ENCODE data around the gene NEO1.

NEO1 gene

GRCh38 chr15:73319460-73320245 lies 267.4 kb downstream of the NEO1 start:
- no peak overlapping the region for H3K4me3 ChIP-seq (ENCODE audit: low read depth, low read length, poor library complexity, severe bottlenecking)
- H3K27me3 ChIP-seq (ENCODE audit: insufficient read depth, low read length), result no peaks in the 10 kb centered on the region
- H3K36me3 ChIP-seq (ENCODE audit: insufficient read depth, low read length), result no peaks in the 10 kb centered on the region
- H3K27ac ChIP-seq (ENCODE audit: low read depth, low read length, poor library complexity, severe bottlenecking), result no peak overlapping the region
- H3K9ac ChIP-seq (ENCODE audit: low read length), result no peak overlapping the region
- no peaks in the 10 kb centered on the region for H4K20me1 ChIP-seq (ENCODE audit: insufficient read depth, low read length)
- no peaks in the 10 kb centered on the region for H3K9me3 ChIP-seq (ENCODE audit: low read length)
- H3K4me2 ChIP-seq (ENCODE audit: low read length), result no peak overlapping the region
- H3K4me1 ChIP-seq (ENCODE audit: insufficient read depth, low read length, severe bottlenecking), result no peaks in the 10 kb centered on the region
- H3K9me2 ChIP-seq (ENCODE audit: low read depth, low read length), result no peaks in the 10 kb centered on the region
- H2AFZ ChIP-seq (ENCODE audit: low read length), result no peak overlapping the region
- no peaks in the 10 kb centered on the region for H3K79me2 ChIP-seq (ENCODE audit: insufficient read depth, low read length)
- no peaks in the 10 kb centered on the region for H3F3A ChIP-seq (ENCODE audit: insufficient read depth, low read length)
- TF ChIP-seq EZH2 (IDR thresholded peaks at IDR 0.05; ENCODE audit: borderline replicate concordance, low read length), result no peak
- TF ChIP-seq CTCF (IDR thresholded peaks at IDR 0.05; ENCODE audit: low read length), result no peak

GRCh38 chr15:73320619-73321180 lies 268.4 kb downstream of the NEO1 start:
- H3K9ac ChIP-seq (ENCODE audit: low read length), result no peak overlapping the region
- no peak overlapping the region for H2AFZ ChIP-seq (ENCODE audit: low read length)
- no peaks in the 10 kb centered on the region for H3K9me3 ChIP-seq (ENCODE audit: low read length)
- no peak overlapping the region for H3K4me2 ChIP-seq (ENCODE audit: low read length)
- no peak for TF ChIP-seq EZH2 (IDR thresholded peaks at IDR 0.05; ENCODE audit: borderline replicate concordance, low read length)
- TF ChIP-seq CTCF (IDR thresholded peaks at IDR 0.05; ENCODE audit: low read length), result no peak
- H3K79me2 ChIP-seq (ENCODE audit: insufficient read depth, low read length), result no peaks in the 10 kb centered on the region
- no peaks in the 10 kb centered on the region for H3K9me2 ChIP-seq (ENCODE audit: low read depth, low read length)
- no peaks in the 10 kb centered on the region for H3F3A ChIP-seq (ENCODE audit: insufficient read depth, low read length)
- H3K4me3 ChIP-seq (ENCODE audit: low read depth, low read length, poor library complexity, severe bottlenecking), result no peak overlapping the region
- no peaks in the 10 kb centered on the region for H3K36me3 ChIP-seq (ENCODE audit: insufficient read depth, low read length)
- no peaks in the 10 kb centered on the region for H4K20me1 ChIP-seq (ENCODE audit: insufficient read depth, low read length)
- H3K4me1 ChIP-seq (ENCODE audit: insufficient read depth, low read length, severe bottlenecking), result no peaks in the 10 kb centered on the region
- H3K27ac ChIP-seq (ENCODE audit: low read depth, low read length, poor library complexity, severe bottlenecking), result no peak overlapping the region
- no peaks in the 10 kb centered on the region for H3K27me3 ChIP-seq (ENCODE audit: insufficient read depth, low read length)

GRCh38 chr15:73321496-73322450 lies 269.5 kb downstream of the NEO1 start:
- Histone ChIP-seq H3K36me3 (ENCODE audit: insufficient read depth, low read length) (no peaks in the 10 kb centered on the region), H4K20me1 (ENCODE audit: insufficient read depth, low read length) (no peaks in the 10 kb centered on the region), H3K4me2 (ENCODE audit: low read length) (no peak overlapping the region), H3K4me3 (ENCODE audit: low read depth, low read length, poor library complexity, severe bottlenecking) (no peak overlapping the region), H3K9me3 (ENCODE audit: low read length) (no peaks in the 10 kb centered on the region), H3K9me2 (ENCODE audit: low read depth, low read length) (no peaks in the 10 kb centered on the region), H3K9ac (ENCODE audit: low read length) (no peak overlapping the region), H3K4me1 (ENCODE audit: insufficient read depth, low read length, severe bottlenecking) (no peaks in the 10 kb centered on the region), H3K79me2 (ENCODE audit: insufficient read depth, low read length) (no peaks in the 10 kb centered on the region), H3F3A (ENCODE audit: insufficient read depth, low read length) (no peaks in the 10 kb centered on the region), H3K27ac (ENCODE audit: low read depth, low read length, poor library complexity, severe bottlenecking) (no peak overlapping the region), H3K27me3 (ENCODE audit: insufficient read depth, low read length) (no peaks in the 10 kb centered on the region), H2AFZ (ENCODE audit: low read length) (no peak overlapping the region)
- no peak for TF ChIP-seq CTCF (IDR thresholded peaks at IDR 0.05; ENCODE audit: low read length)
- TF ChIP-seq EZH2 (IDR thresholded peaks at IDR 0.05; ENCODE audit: borderline replicate concordance, low read length), result no peak

Data from OCI-LY1 (cell line).